GM13977 (cell line): Measurements from ENCODE around the gene FBXW12.

Source experiments
- DNase-seq: peaks from one replicate; pipeline ENCODE4 v3.0.0; 2012; ENCODE audit warnings: low spot score
- in situ Hi-C: fragments of 300-500 bp; cut with MboI; formaldehyde crosslinking; loops from one replicate; pipeline ENCODE4 v1.12.0; 2022; ENCODE audit warnings: low sequenced_read_pairs, low pct_unique_long_range_greater_than_20kb, mixed read lengths, inconsistent platforms; ENCODE audit not compliant: unreplicated experiment
- TF ChIP-seq, protein P1 (sequence below): IDR thresholded peaks from 2 replicates; pipeline ENCODE4 v1.5.1; 2012; ENCODE audit warnings: mild to moderate bottlenecking, control low read depth; ENCODE audit not compliant: insufficient read depth; ENCODE audit errors: extremely low read depth, missing control alignments

The FBXW12 gene

DNA sequence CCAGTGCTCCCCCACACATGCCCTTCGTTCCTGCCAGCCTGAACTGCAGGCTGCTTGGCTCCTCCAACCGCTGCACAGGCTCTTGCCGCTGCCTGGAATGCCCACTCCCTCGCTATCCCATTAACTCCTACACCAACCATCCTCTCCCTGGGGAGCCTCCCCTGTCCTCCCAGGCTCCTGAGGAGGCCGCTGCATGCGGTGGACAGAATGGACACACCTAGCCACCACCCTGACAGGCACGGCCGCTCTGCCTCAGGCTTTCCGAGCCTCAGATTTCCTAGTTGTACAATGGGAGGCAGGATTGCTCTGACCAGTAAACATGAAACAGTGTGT, 55.6 kb downstream of the FBXW12 start:
- TF ChIP-seq, protein P1, sequence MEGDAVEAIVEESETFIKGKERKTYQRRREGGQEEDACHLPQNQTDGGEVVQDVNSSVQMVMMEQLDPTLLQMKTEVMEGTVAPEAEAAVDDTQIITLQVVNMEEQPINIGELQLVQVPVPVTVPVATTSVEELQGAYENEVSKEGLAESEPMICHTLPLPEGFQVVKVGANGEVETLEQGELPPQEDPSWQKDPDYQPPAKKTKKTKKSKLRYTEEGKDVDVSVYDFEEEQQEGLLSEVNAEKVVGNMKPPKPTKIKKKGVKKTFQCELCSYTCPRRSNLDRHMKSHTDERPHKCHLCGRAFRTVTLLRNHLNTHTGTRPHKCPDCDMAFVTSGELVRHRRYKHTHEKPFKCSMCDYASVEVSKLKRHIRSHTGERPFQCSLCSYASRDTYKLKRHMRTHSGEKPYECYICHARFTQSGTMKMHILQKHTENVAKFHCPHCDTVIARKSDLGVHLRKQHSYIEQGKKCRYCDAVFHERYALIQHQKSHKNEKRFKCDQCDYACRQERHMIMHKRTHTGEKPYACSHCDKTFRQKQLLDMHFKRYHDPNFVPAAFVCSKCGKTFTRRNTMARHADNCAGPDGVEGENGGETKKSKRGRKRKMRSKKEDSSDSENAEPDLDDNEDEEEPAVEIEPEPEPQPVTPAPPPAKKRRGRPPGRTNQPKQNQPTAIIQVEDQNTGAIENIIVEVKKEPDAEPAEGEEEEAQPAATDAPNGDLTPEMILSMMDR: no peak
- in situ Hi-C loops: no loop called here
- no peak for DNase-seq

DNA sequence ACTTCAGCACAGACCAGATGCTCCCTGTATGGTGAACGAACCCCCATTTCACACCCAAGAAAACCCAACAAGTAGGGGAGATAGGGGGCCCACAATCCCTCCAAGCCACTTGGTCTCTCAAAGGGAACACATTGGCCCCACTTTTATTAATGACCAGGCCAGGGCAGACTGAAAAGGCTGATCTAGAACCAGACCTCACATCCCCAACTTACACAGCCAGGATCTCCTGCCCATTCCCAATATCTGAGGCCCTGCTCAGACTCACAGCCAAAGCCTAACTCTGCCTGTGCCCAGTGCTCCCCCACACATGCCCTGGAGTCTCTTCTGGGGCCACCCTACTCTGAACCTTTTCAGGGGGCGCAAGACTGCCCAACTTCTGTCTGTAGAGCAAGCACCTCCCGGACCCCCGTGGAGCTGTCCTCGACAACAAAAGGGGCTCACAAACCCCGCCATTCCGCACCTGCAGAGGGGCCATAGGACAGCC, 56.1 kb downstream of the FBXW12 start:
- TF ChIP-seq, protein P1: no peak
- in situ Hi-C loops: no loop called here
- DNase-seq: no peak

DNA sequence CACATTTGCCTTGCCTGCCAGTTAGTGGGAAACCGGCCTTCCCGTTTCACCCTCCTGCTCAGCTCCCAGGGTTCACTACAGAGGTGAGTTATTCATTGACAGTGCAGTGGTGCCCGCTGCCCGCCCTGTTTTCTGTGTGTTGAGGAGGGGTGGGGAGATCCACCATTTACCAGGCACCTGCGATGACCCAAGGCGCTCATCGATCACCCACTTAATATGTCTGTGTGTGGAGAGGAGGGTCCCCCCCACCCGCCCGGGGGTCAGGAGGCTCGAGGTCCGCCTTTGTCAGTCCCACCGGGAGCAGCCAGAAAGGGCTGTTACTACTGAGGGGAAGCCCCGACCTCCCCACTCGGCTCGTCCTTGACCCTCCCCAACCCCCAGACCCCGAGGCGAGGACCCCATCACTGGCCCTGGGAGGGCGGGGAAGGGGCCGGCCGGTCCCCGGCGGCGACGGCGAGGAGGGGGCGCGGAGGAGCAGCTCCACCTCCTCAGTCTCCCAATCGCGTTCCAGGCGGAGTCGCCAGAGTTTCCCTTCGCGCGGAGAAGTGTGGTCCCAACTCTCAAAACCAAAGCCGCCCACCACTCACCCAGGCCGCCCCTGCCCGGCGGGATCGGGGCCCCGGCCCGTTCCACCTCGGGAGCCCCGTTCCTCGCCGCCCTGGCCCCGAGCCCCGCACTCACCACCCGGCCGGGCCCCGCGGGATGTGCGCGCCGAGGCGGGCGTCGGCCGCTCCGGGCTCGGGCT, 56.7 kb downstream of the FBXW12 start:
- TF ChIP-seq, protein P1: no peak
- in situ Hi-C loops: no loop called here
- DNase-seq: no peak

DNA sequence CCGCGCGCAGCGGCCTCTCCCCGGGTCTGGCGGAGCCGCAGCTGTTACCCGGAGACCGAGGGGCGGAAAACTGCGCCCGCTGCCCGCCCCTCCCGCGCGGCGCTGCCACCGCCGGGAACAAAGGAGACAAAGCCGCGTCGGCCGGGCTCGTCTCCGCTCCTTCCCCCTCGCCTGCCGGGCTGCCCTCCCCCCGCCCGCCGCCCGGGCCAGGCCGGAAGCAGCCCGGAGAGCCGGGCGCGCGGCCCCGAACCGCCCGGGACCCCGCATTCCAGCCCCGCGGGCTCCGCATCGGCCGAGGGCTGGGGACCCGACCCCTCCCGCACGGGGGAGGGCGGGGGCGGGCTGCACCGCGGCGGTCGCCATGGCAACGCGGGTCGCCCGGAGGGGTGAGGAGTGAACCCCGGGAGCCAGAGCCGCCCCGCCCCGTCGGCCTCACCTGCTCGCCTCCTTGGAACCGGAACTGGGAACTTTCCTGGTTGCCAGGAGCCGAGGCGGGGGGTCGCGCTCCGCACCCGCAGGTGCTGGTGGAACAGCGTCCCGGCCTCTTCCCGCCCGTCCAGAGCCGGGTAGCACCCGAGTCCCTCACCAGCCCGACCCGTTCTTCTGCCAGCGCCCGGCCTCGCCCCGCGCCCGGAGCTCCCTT, 57.4 kb downstream of the FBXW12 start:
- in situ Hi-C loops: no loop called here
- TF ChIP-seq, protein P1: no peak
- peak; percentile 88 for DNase-seq

DNA sequence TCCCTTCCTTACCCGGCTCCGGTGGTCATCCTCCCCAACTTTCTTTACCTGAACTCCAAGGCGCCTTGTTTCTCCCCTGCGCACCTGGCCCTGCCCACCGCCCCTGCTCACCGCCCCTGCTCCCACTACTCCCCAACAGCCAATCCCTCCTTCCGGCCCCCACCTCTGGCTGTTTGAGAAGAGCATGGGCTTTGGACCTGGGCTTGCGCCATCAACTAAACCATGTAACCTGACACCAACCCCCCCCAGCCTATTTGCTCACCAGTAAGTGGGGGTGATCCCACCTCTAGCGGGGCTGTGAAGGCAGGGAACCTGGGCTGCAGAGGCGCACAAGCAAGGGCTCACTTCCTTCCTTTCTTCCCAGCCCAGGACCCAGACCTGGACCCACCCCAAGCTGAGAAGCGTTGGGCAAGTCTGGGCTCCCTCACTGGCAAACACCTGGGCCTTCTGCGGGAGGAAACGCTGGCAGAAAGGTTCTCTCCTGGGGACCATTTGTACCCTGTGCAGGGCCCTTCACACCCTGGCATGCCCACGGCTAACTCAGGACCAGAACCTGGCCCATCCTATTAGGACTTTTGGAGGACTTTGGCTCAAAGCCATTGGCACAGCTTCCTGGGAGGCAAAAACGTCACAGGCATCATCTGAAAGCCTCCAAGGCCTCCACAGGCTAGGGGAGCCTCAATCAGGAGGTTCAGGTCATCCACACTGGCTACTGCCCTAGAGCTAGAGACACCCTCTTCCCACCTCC, 58.1 kb downstream of the FBXW12 start, which contains the start of gene PLXNB1:
Gene PLXNB1, minus strand, starts transcription at position 127 of the 748 bp plus-strand sequence. CDS start 5,475 bp downstream, outside the sequence.
- DNase-seq: no peak
- in situ Hi-C loops: loop anchor here (10.0 kb wide), 1 partner anchor 235 kb away; no protein-coding TSS in a partner anchor
- TF ChIP-seq, protein P1: no peak

DNA sequence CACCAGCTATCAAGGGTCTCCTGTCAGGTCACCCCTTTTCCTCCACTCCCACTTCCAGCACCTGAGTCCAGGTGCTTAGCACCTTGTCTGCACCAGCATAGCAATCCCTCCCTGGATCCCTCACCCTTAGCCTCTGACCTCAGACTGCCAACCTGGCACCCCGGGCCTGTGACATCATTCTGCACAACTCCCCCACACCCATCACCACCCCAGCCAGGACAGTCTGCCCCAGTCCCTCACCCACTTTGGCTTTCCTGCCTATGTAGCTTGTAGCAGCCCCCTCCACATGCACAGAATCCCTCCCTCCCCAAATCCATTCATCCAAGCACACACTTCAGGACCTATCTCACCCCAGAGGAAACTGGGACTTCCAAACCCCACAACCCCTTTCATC, 58.7 kb downstream of the FBXW12 start:
- in situ Hi-C loops: loop anchor here (10.0 kb wide), 1 partner anchor 236 kb away; no protein-coding TSS in a partner anchor
- no peak for DNase-seq
- TF ChIP-seq, protein P1: no peak
